Neural progenitor cell (in vitro differentiated cells): ENCODE measurements around the gene OR11A1. TPM values are rescaled to one million over a fixed set of nuclear protein-coding genes. Genes with fewer than 3 reads are reported as not detected.
"Not testable (repeated sequence)": the region's sequence is repeated elsewhere in the genome, so short reads cannot be mapped to it uniquely, and the experiment has no call there.

ENCODE experiments used
- DNase-seq: peaks from one replicate; pipeline ENCODE4 v3.0.0-alpha.2; 2016; ENCODE audit warnings: low spot score
- H2AFZ ChIP-seq: fragments of 200-600 bp; sonication (generic); replicated peaks from 2 replicates; pipeline ENCODE4 v1.6.1; 2016; ENCODE audit warnings: antibody characterized with exemption
- H3F3A ChIP-seq: fragments of 200-600 bp; sonication (generic); 2 replicates; pipeline ENCODE4 v1.6.1; 2016; ENCODE audit warnings: antibody characterized with exemption, low read depth
- H3K27ac ChIP-seq: fragments of 200-600 bp; sonication (generic); 2 replicates; pipeline ENCODE4 v1.5.1; 2016; ENCODE audit warnings: mild to moderate bottlenecking
- H3K27me3 ChIP-seq: fragments of 200-600 bp; sonication (generic); 2 replicates; pipeline ENCODE4 v1.6.1; 2016; ENCODE audit warnings: mild to moderate bottlenecking, moderate library complexity
- H3K36me3 ChIP-seq: fragments of 200-600 bp; sonication (generic); 2 replicates; pipeline ENCODE4 v1.5.1; 2016
- H3K4me1 ChIP-seq: fragments of 200-600 bp; sonication (generic); 2 replicates; pipeline ENCODE4 v1.6.1; 2016; ENCODE audit warnings: mixed run types
- H3K4me2 ChIP-seq: fragments of 200-600 bp; sonication (generic); 2 replicates; pipeline ENCODE4 v1.6.1; 2016
- H3K4me3 ChIP-seq: fragments of 200-600 bp; sonication (generic); 2 replicates; pipeline ENCODE4 v1.5.1; 2016
- H3K79me2 ChIP-seq: fragments of 200-600 bp; sonication (generic); 2 replicates; pipeline ENCODE4 v1.6.1; 2016; ENCODE audit warnings: low read depth
- H3K9ac ChIP-seq: fragments of 200-600 bp; sonication (generic); 2 replicates; pipeline ENCODE4 v1.6.1; 2016
- H3K9me3 ChIP-seq: fragments of 200-600 bp; sonication (generic); 2 replicates; pipeline ENCODE4 v1.5.1; 2016; ENCODE audit warnings: low read depth
- H4K20me1 ChIP-seq: fragments of 200-600 bp; sonication (generic); 2 replicates; pipeline ENCODE4 v1.6.1; 2016; ENCODE audit warnings: low read depth
- H3K27ac Mint-ChIP-seq: 3 replicates; pipeline ENCODE4 v1.8.0; 2021; ENCODE audit warnings: mixed read lengths
- H3K27me3 Mint-ChIP-seq: 2 replicates; pipeline ENCODE4 v1.8.0; 2022; ENCODE audit warnings: low read depth, mild to moderate bottlenecking, inconsistent platforms, moderate library complexity, mixed read lengths; ENCODE audit not compliant: insufficient read depth
- H3K36me3 Mint-ChIP-seq: 3 replicates; pipeline ENCODE4 v1.8.0; 2021; ENCODE audit warnings: mixed read lengths
- H3K4me1 Mint-ChIP-seq: 3 replicates; pipeline ENCODE4 v1.8.0; 2021; ENCODE audit warnings: mixed read lengths
- H3K4me3 Mint-ChIP-seq: 3 replicates; pipeline ENCODE4 v1.8.0; 2021; ENCODE audit warnings: mild to moderate bottlenecking, moderate library complexity, mixed read lengths
- H3K9me3 Mint-ChIP-seq: 3 replicates; pipeline ENCODE4 v1.8.0; 2020; ENCODE audit warnings: mixed read lengths
- CTCF ChIP-seq: fragments of 200-600 bp; sonication (generic); IDR thresholded peaks from 2 replicates; pipeline ENCODE4 v1.5.1; 2017; ENCODE audit warnings: antibody characterized with exemption, mild to moderate bottlenecking
- EZH2 ChIP-seq: fragments of 200-600 bp; sonication (generic); IDR thresholded peaks from 2 replicates; pipeline ENCODE4 v1.6.1; 2017; ENCODE audit warnings: antibody characterized with exemption, mild to moderate bottlenecking, moderate library complexity
- EZH2phosphoT487 ChIP-seq: fragments of 200-600 bp; sonication (generic); IDR thresholded peaks from 2 replicates; pipeline ENCODE4 v1.6.1; 2017; ENCODE audit warnings: antibody characterized with exemption
- total RNA-seq: library from RNA; depleted of rRNA; stranded (reverse); fragments of >200 nt; gene quantifications from 2 replicates; pipeline ENCODE4 v1.2.3, GENCODE V29; 2015; ENCODE audit warnings: low replicate concordance

OR11A1 gene
- total RNA-seq, 1 donor from 2014 or later = not detected

- not testable (repeated sequence) for H3K9me3 Mint-ChIP-seq, H4K20me1 ChIP-seq, H3K4me1 Mint-ChIP-seq, H3K9me3 ChIP-seq, H3K27ac Mint-ChIP-seq, H3K79me2 ChIP-seq, H3K27me3 Mint-ChIP-seq, H3K4me3 ChIP-seq, H2AFZ ChIP-seq, H3K9ac ChIP-seq, H3K27me3 ChIP-seq, H3K4me3 Mint-ChIP-seq, H3K36me3 Mint-ChIP-seq, H3K4me2 ChIP-seq, H3K36me3 ChIP-seq, H3F3A ChIP-seq, H3K27ac ChIP-seq, H3K4me1 ChIP-seq
- DNase-seq = peak; percentile 34
- TF ChIP-seq CTCF = peak; percentile 34
Measured at GRCh38 chr6:29436730-29437129, 20.1 kb downstream of the OR11A1 start.

- Mint-ChIP-seq H3K27me3 (peaks cover 2% of the 10 kb centered on the region), H3K27ac (no peak overlapping the region), H3K4me1 (no peaks in the 10 kb centered on the region), H3K4me3 (no peak overlapping the region), H3K9me3 (no peaks in the 10 kb centered on the region), H3K36me3 (no peaks in the 10 kb centered on the region)
- Histone ChIP-seq H3K9ac (no peak overlapping the region), H3K27me3 (no peaks in the 10 kb centered on the region), H2AFZ (no peak overlapping the region), H3K4me3 (no peak overlapping the region), H3K27ac (no peak overlapping the region), H3K36me3 (no peaks in the 10 kb centered on the region), H3K4me1 (no peaks in the 10 kb centered on the region), H3K4me2 (no peak overlapping the region), H3F3A (no peaks in the 10 kb centered on the region), H3K9me3 (no peaks in the 10 kb centered on the region), H3K79me2 (no peaks in the 10 kb centered on the region), H4K20me1 (no peaks in the 10 kb centered on the region)
- TF ChIP-seq CTCF (no peak), EZH2phosphoT487 (no peak), EZH2 (no peak)
- no peak for DNase-seq
Measured at GRCh38 chr6:29426654-29427053, 30.2 kb downstream of the OR11A1 start.

- H4K20me1 ChIP-seq = no peaks in the 10 kb centered on the region
- no peaks in the 10 kb centered on the region for H3K27me3 ChIP-seq
- no peak overlapping the region for H3K4me3 Mint-ChIP-seq
- TF ChIP-seq CTCF (no peak), EZH2phosphoT487 (no peak), EZH2 (no peak)
- no peaks in the 10 kb centered on the region for H3K9me3 ChIP-seq
- no peaks in the 10 kb centered on the region for H3K9me3 Mint-ChIP-seq
- no peak overlapping the region for H3K9ac ChIP-seq
- H3K27ac ChIP-seq = no peak overlapping the region
- H3K27me3 Mint-ChIP-seq = peaks cover 2% of the 10 kb centered on the region
- H3K36me3 ChIP-seq = no peaks in the 10 kb centered on the region
- no peaks in the 10 kb centered on the region for H3K4me1 Mint-ChIP-seq
- no peaks in the 10 kb centered on the region for H3K4me1 ChIP-seq
- no peak for DNase-seq
- no peaks in the 10 kb centered on the region for H3F3A ChIP-seq
- H3K4me2 ChIP-seq = no peak overlapping the region
- no peaks in the 10 kb centered on the region for H3K36me3 Mint-ChIP-seq
- no peak overlapping the region for H3K27ac Mint-ChIP-seq
- no peaks in the 10 kb centered on the region for H3K79me2 ChIP-seq
- no peak overlapping the region for H2AFZ ChIP-seq
- no peak overlapping the region for H3K4me3 ChIP-seq
Measured at GRCh38 chr6:29425075-29425474, 31.8 kb downstream of the OR11A1 start.

GRCh38 chr6:29424575-29424974 is 32.3 kb downstream of the OR11A1 start:
- Mint-ChIP-seq H3K9me3 (no peaks in the 10 kb centered on the region), H3K27me3 (peaks cover 2% of the 10 kb centered on the region), H3K36me3 (no peaks in the 10 kb centered on the region), H3K4me3 (no peak overlapping the region), H3K4me1 (no peaks in the 10 kb centered on the region), H3K27ac (no peak overlapping the region)
- Histone ChIP-seq H3K4me2 (no peak overlapping the region), H3K36me3 (no peaks in the 10 kb centered on the region), H3K79me2 (no peaks in the 10 kb centered on the region), H3K27me3 (no peaks in the 10 kb centered on the region), H3K4me3 (no peak overlapping the region), H3K27ac (no peak overlapping the region), H4K20me1 (no peaks in the 10 kb centered on the region), H3K9ac (no peak overlapping the region), H3K4me1 (no peaks in the 10 kb centered on the region), H3K9me3 (no peaks in the 10 kb centered on the region), H3F3A (no peaks in the 10 kb centered on the region), H2AFZ (no peak overlapping the region)
- no peak for TF ChIP-seq EZH2phosphoT487
- TF ChIP-seq EZH2 = no peak
- no peak for TF ChIP-seq CTCF
- no peak for DNase-seq
